SK-N-MC (cell line): ENCODE results near the gene SCP2.

Source experiments
- EZH2 ChIP-seq: fragments of 200-600 bp; sonication (generic); IDR thresholded peaks from one replicate; pipeline ENCODE4 v1.6.1; 2017; ENCODE audit warnings: antibody characterized with exemption
- POLR2AphosphoS5 ChIP-seq: IDR thresholded peaks from 2 replicates; pipeline ENCODE4 v1.6.1; 2012; ENCODE audit warnings: mild to moderate bottlenecking, low read depth, low read length, borderline replicate concordance

GRCh38 chr1:52918201-52918600 is 8.9 kb upstream of the SCP2 start:
- no peak for TF ChIP-seq POLR2AphosphoS5
- TF ChIP-seq EZH2: no peak
